Lower leg skin (tissue), 3 donors: ENCODE results near the gene PLEK2.

Experiments
- CTCF ChIP-seq, 3 donors: fragments of 450-650 bp; IDR thresholded peaks; one replicate each; pipeline ENCODE4 v1.5.1; 2016; ENCODE audit warnings: antibody characterized with exemption in 3 of 3, mild to moderate bottlenecking in 3 of 3, moderate library complexity in 2 of 3
- POLR2A ChIP-seq, 2 donors: fragments of 450-650 bp; IDR thresholded peaks; one replicate each; pipeline ENCODE4 v1.6.1; 2016 to 2017; ENCODE audit warnings: antibody characterized with exemption in 2 of 2, mild to moderate bottlenecking in 1 of 2, moderate library complexity in 1 of 2

DNA sequence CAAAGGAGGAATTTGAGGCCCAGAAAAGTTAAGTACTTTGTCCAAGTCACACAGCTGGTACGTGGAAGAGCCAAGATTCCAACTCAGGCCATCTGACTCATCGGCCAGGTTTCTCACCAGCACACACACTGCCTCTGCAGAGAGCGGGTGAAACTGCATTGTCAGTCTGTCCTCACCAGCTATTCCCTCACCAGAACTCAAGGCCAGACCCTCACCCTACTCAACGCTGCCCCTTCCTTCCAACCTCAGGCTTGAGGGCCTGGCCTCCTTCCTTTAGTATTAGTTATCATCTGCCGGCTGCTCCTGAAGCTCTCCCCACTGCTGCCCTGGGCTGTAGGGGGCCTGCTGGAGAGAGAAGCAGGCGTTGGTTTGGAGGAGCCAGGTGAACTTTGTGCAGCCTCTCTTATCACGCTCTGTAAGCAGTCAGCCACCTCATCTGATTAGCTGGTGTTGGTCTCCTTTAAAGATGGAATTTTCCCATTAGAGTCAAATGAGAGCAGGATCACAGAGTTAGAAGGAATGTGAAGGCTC, 16.6 kb upstream of the PLEK2 start:
- TF ChIP-seq CTCF (IDR thresholded peaks at IDR 0.05) (no peak), POLR2A (IDR thresholded peaks at IDR 0.05) (no peak)
